HG03060 (cell line): Measurements from ENCODE around the gene WDR48.

Experiments
- ATAC-seq: cut with Tn5 transposase; IDR thresholded peaks from one replicate; pipeline ENCODE4 v1.9.1; 2021; ENCODE audit warnings: low read depth, moderate number of reproducible peaks; ENCODE audit not compliant: unreplicated experiment

The WDR48 gene

DNA sequence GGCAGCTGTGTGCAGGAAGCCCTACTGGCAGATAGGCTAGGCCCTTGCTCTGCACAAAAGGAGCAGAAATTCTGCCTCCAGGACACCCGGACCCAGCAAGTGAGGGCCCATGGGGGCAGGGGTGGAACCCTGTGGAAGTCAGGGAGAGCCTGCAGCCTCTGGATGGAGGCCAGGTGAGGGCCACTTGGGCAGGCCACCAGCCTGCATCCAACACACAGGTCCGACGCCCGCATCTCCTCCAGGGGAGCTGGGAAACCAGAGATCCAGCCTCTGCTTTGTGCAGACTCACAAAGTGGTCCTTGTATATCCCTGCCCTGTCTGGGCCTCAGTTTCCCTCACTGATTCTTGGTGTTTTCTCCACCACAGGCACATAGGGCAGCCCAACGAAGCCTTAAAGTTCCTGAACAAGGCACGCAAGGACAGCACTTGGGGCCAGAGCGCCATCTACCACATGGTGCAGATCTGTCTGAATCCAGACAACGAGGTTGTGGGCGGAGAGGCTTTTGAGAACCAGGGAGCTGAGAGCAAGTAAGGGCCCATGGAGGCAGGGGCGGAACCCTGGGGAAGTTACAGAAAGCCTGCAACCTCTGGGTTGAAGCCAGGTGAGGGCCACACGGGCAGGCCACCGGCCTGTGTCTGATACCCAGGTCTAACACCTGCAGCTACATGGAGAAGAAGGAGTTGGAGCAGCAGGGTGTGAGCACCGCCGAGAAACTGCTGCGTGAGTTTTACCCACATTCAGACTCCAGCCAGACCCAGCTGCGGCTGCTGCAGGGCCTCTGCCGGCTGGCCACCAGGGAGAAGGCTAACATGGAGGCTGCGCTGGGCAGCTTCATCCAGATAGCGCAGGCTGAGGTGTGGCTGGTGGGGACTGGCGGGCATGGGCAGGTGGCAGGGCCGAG is 85.0 kb downstream of the WDR48 start:
- ATAC-seq, result no peak

DNA sequence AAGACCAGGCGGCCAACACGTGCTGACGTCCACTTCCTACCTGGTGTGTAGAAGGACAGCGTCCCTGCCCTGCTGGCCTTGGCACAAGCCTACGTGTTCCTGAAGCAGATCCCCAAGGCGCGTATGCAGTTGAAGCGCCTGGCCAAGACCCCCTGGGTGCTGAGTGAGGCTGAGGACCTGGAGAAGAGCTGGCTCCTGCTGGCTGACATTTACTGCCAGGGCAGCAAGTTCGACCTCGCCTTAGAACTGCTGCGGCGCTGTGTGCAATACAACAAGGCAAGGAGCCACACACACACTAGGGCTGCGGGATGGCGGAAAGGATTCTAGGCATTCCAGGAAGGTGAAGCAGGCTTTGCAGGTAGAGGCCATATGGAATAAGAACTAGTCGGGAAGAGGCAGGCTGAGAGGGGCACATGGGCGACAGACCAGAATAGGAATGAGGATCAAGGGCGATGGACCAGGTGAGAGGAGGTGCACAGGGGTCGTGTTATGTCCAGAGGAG is 85.7 kb downstream of the WDR48 start:
- no peak for ATAC-seq

GRCh38 chr3:39137991-39138803 is 86.4 kb downstream of the WDR48 start:
- no peak for ATAC-seq

- no peak for ATAC-seq
Observed at GRCh38 chr3:39138804-39139415, 87.1 kb downstream of the WDR48 start.

DNA sequence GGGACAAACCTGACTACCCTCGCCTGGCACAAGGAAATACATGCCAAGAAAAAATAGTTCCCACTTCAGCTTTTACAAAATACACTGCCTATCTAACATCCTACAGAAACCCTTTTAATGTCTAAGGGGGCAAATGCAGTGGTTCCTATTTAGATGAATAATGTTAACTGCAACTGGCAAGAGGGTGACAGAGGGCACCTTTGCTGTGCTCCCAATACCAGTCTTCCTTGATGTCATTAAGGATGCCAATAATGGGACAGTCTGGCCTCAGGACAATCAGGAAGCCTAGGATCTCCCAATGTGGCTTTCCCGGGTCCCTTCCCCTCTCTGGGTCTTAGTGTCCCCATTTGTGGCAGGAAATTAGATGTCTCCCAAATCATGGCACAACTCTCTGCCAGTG is 87.6 kb downstream of the WDR48 start:
- no peak for ATAC-seq

DNA sequence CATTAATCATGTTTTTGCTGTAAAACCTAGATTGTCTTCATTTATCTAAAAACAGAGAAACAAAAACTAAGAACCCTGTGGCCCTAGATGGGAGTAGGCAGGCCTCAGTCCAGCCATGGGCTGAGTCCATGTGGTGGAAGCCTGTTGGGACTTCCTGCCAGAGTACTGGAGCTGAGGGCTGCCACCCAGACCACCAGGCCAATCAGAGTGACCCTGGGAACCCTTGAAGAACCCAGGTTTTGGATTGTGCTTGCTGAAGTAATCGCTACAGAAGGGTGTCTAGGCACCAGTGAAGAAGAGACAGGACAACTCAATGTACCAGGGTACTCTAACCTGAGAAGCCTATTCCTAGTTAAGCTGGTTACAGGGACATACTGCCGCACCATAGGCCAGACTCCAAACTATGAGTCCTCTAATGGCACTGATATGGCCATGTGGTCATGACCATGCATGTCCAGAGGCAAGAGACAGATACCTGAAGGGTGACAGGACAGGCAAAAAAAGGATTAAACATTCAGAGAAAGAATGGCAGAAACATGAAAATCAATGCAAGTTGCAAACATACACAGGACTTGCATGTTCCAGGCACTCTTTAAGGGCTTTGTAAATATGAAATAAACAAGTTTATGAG is 88.6 kb downstream of the WDR48 start:
- no peak for ATAC-seq

DNA sequence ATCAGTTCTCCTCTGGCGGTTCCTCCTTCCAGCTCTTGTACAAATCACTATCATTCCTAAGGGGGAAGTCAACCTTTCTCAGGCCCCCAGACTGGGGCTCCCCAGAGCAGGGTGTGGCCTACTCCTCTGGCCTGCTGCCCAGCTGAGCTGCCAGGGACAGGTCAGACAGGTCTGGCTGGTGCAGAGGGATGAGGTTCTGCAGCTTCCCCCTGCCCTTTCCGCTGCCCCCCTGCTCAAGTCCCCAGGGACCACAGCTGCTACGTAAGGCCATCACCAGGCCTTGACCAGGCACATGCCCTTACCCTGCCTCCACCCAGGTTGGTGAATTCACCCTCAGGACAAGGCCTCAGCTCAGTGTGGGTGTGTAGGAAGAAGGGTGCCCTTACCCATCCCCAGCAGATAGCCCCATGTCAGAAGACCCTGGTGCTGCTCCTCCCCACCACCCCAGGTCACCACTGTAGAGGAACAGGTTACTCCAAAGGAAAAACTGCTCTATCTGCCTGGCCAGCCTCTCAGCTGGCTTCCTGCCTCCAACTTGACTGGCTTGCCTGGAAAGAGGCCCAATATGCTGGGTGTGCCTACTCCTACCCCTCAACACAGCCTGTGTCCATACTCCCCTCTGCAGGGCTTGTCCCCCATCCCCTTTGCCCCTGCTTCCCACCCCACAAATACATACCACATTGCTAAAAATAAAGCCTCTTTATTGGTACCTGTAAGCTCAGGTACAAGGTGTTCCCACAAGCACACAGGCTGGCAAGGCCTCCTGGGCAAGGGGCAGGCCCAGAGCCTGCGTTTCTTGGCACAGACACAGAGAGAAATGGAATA is 89.6 kb downstream of the WDR48 start:
- ATAC-seq, result no peak

DNA sequence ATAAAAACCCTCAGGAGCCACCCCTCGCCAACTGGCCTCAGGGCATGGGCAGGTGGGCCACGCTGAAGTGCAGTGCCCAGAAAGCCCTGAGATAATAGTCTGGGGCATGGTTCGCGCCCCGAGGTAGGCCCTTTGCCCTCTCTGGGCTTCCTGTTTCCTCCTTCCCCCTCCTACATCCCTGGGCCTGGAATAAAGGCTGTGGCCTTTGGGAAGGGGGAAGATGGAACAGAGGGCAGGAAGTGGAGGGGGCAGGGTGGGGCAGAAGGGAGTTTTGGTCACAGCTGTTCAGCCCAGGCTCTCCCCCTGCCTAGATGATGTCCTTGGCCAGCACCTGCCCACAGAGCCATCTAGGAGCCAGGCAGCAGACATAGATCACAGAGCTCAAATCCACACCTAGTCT is 90.3 kb downstream of the WDR48 start:
- ATAC-seq, result no peak

DNA sequence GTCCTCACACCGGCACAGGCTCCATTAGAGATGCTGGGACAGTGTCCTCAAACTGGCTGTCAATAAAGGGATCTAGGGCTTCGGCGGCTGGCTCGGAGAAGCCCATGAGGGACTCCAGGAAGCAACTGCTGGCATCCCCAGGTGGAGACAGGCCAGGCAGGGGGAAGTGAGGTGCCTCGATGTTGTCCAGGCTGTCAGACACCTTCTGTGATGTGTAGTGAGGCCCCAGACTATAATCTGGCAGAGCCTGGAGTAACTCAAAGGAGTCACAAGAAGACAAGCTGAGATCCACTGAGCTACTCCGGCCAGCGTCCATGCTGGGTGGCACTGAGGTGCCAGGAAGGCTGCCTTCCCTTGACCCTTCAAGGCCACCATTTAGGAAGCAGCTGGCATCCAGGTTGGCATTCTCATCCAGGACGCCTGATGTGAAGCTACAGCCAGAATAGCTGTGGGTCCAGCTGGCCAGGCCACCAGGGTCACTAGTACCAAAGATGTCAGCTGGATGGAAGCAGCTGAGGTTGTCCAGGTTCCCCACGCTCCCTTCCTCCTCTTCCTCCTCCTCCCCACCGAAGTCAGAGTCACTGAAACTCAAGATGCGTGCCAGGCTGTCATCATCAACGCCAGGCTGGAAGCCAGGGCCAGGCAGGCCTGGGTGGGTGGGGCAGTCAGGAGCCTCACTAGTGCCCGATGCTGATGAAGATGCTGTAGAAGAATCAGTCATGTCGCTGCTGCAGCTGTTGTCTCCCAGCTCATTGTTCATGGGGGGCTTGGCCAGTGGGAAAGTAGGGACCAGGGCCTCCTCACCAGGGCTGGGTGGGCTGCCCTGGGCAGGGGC is 91.5 kb downstream of the WDR48 start:
- ATAC-seq, result no peak

DNA sequence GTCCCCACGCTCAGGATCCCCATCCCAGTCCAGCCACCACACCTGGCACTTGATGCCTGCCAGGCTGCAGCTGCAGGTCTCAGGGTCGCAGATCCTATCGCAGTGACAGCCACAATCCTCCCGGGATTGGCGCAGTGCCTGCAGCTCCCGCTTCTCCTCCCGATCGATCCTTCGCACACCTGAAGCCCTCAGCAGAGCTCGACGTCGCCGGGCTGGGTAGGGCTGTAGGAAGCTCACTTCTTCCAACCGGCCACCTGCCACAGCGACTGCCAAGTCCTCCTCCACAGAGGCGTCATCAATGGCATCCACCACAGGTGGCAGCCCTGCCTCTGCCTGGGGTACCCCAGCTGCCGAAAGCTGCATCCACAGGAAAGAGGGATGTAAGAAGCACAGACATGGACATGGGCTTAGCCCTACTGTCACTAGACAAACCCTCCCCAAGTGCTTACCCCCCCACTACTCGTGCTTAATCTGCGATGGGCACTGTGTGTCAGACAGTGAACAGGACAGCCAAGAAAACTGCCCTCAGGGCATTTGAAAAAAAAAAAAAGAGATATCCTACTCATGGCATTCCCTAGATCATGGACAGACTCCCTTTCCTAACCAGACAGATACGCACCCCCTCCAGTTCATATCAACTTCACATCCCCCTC is 92.4 kb downstream of the WDR48 start:
- no peak for ATAC-seq

DNA sequence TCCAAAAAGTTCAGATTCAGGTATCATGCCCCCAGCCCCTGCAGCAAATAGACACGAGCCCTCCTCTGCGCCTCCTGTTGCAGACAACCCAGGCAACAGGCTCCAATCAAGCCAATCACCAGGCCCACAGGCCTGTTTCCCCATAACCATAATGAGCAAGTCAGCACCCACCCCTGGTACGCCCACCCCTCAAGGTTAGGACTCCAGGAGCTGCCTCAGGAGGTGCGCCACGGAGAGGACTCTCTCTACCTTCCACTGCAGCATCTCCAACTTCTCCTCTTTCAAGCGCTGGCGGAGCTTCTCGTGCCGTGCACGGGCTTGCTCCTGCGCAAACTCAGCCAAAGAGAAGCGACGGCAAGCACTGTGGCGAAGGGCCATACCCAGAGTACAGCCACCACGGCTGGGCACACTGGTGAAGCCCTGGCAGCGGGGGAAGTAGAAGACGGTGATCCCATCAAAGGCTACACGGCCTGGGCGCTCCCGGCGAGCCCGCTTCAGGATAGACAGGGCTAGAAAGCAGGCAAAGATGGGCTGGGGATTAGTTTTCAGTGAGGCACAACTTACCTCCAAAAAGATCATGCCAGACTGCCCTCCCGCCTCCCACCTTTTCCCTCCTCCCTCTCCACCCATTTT is 93.0 kb downstream of the WDR48 start:
- ATAC-seq, result no peak

DNA sequence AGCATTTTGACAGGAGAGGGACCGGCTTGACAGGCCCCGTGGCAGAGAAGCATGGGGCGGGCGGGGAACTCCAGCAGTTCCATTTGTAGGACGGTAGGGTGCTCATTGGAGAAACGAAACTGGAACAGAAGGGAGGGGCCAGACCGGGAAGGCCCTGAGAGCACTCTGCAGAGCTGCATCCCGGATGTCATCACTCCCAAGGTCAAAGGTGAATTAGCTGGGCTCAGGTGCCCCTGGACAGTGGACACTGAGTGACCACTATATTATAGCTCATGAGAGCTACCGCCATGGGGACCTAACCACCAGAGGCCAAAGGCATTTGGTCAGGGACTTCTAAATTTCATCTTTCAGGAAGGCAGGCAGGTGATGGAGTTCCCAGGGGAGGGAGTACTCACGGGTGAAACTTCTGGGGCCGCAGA is 94.3 kb downstream of the WDR48 start:
- ATAC-seq, result no peak
